Transverse colon (tissue), 4 donors: ENCODE measurements around the gene TTC6. TPM values are rescaled to one million over a fixed set of nuclear protein-coding genes. Genes with fewer than 3 reads are reported as not detected.

Experiments
- DNase-seq: peaks from one replicate; pipeline ENCODE4 v3.0.0-alpha.2; 2019
- H3K27ac ChIP-seq, 4 donors: fragments of 200-600 bp; sonication (generic); 2 replicates each; pipeline ENCODE4 v1.5.1; 2016 to 2018; ENCODE audit warnings: inconsistent platforms in 4 of 4
- H3K27me3 ChIP-seq: fragments of 200-600 bp; sonication (generic); 2 replicates; pipeline ENCODE4 v1.5.1; 2017; ENCODE audit warnings: inconsistent platforms
- H3K36me3 ChIP-seq, 4 donors: fragments of 200-600 bp; sonication (generic); 2 replicates each; pipeline ENCODE4 v1.5.1; 2017 to 2019; ENCODE audit warnings: inconsistent platforms in 4 of 4
- H3K4me1 ChIP-seq, 4 donors: fragments of 200-600 bp; sonication (generic); 2 replicates each; pipeline ENCODE4 v1.5.1; 2017 to 2020; ENCODE audit warnings: inconsistent platforms in 4 of 4
- H3K4me3 ChIP-seq, 4 donors: fragments of 200-600 bp; sonication (generic); 1 replicate in 1 of 4; 2 replicates in 3 of 4; pipeline versions ENCODE4 v1.5.1 to v1.6.1; 2017 to 2019; ENCODE audit warnings: inconsistent platforms in 4 of 4
- H3K9me3 ChIP-seq, 2 donors: fragments of 200-600 bp; sonication (generic); 2 replicates each; pipeline ENCODE4 v1.5.1; 2017 to 2019; ENCODE audit warnings: inconsistent platforms in 2 of 2
- CTCF ChIP-seq, 5 experiments: fragments of 200-600 bp in 3 of 5; fragments of 450-650 bp in 2 of 5; sonication (generic) in 3 of 5; IDR thresholded peaks; 1 replicate in 2 of 5; 2 replicates in 3 of 5; pipeline ENCODE4 v1.5.1; 2016 to 2017; ENCODE audit warnings: antibody characterized with exemption in 5 of 5, inconsistent platforms in 3 of 5, mild to moderate bottlenecking in 2 of 5, moderate library complexity in 1 of 5
- EP300 ChIP-seq: sonication (generic); formaldehyde crosslinking; IDR thresholded peaks from one replicate; pipeline ENCODE4 v1.6.1; 2017; ENCODE audit warnings: antibody characterized with exemption, low read depth
- POLR2A ChIP-seq: fragments of 450-650 bp; IDR thresholded peaks from one replicate; pipeline ENCODE4 v1.6.1; 2016; ENCODE audit warnings: antibody characterized with exemption, mild to moderate bottlenecking, moderate library complexity
- POLR2AphosphoS5 ChIP-seq, 3 donors: sonication (generic); formaldehyde crosslinking; IDR thresholded peaks; one replicate each; pipeline ENCODE4 v1.6.1; 2016; ENCODE audit warnings: antibody characterized with exemption in 3 of 3
- WGBS, 2 donors: methylation state at CpG; one replicate each; pipeline ENCODE4 v1.1.5; 2018; ENCODE audit warnings: low coverage in 1 of 2; 5-methylcytosine and 5-hydroxymethylcytosine counted together
- in situ Hi-C, 4 donors: fragments of 200-750 bp; cut with MboI; loops; one replicate each; pipeline versions ENCODE4 v1.15.0 to v1.15.1; 2017; ENCODE audit warnings: low sequenced_read_pairs in 3 of 4, low pct_ligation_motif_present in 1 of 4, low pct_unique_long_range_greater_than_20kb in 1 of 4
- intact Hi-C: fragments of 100-400 bp; cut with DNase I; formaldehyde crosslinking; loops from one replicate; pipeline ENCODE4 v1.15.1; 2023; ENCODE audit warnings: low total_unique reads
- total RNA-seq, 4 donors: library from RNA; depleted of rRNA; stranded (reverse); fragments of >200 nt; gene quantifications; one replicate each; pipeline ENCODE4 v1.1.0, GENCODE V29; 2016

The TTC6 gene
- total RNA-seq, 4 donors from 2014 or later = 1.5 to 12.5 (median 4.9) TPM

GRCh38 chr14:37584211-37585100, 11.0 kb upstream of the TTC6 start:
- WGBS, 2 donors = 29% methylated on average over 42 of the region's 62 CpGs; no CpG with 5 or more reads in 1 of the 2 donors
- peak; percentile 61 for DNase-seq
- Histone ChIP-seq H3K27ac (peak overlapping the region; percentile 87 to 94 (median 90)), H3K9me3 (no peaks in the 10 kb centered on the region), H3K4me3 (peak overlapping the region in 3 of 4 donors; percentile 42 to 57 (median 45)), H3K36me3 (no peaks in the 10 kb centered on the region), H3K27me3 (peaks cover 70% of the 10 kb centered on the region), H3K4me1 (peaks cover 4 to 37% (median 18%) of the 10 kb centered on the region in 4 donors)
- in situ Hi-C loops = loop anchor here in 1 of 4 donors (10.0 kb wide), 1 partner anchor 340 kb away; no protein-coding TSS in a partner anchor
- intact Hi-C loops = no loop called here
- TF ChIP-seq EP300 = no peak
- TF ChIP-seq POLR2A = peak; percentile 70
- TF ChIP-seq POLR2AphosphoS5 (IDR thresholded peaks at IDR 0.05) = peak in 2 of 3 donors; percentile 73 to 74

GRCh38 chr14:37585101-37585511, 10.3 kb upstream of the TTC6 start:
- 10 to 12% methylated on average over 6 to 23 of the region's 23 CpGs for WGBS, 2 donors
- intact Hi-C loops = no loop called here

GRCh38 chr14:37585971-37586796, 9.2 kb upstream of the TTC6 start:
- H3K36me3 ChIP-seq = no peaks in the 10 kb centered on the region
- H3K27ac ChIP-seq = peak overlapping the region; percentile 87 to 94 (median 90)
- 0 to 9% methylated on average over 3 to 10 of the region's 10 CpGs for WGBS, 2 donors
- peak overlapping the region in 2 of 4 donors; percentile 66 to 68 for H3K4me3 ChIP-seq
- intact Hi-C loops (no loop called here), in situ Hi-C loops (loop anchor here in 1 of 4 donors (10.0 kb wide), 1 partner anchor 341 kb away; no protein-coding TSS in a partner anchor)
- peak in 1 of 3 donors; percentile 28 for TF ChIP-seq POLR2AphosphoS5 (IDR thresholded peaks at IDR 0.05)
- TF ChIP-seq POLR2A = no peak
- H3K4me1 ChIP-seq = peaks cover 4 to 37% (median 18%) of the 10 kb centered on the region in 4 donors
- no peak for DNase-seq
- no peaks in the 10 kb centered on the region for H3K9me3 ChIP-seq
- H3K27me3 ChIP-seq = peaks cover 87% of the 10 kb centered on the region

More at GRCh38 chr14:37585101-37585511, 10.3 kb upstream of the TTC6 start:
- Histone ChIP-seq H3K36me3 (no peaks in the 10 kb centered on the region), H3K4me3 (peak overlapping the region in 3 of 4 donors; percentile 4 to 57 (median 45)), H3K27me3 (peaks cover 77% of the 10 kb centered on the region), H3K9me3 (no peaks in the 10 kb centered on the region), H3K27ac (peak overlapping the region; percentile 87 to 94 (median 90)), H3K4me1 (peaks cover 4 to 37% (median 18%) of the 10 kb centered on the region in 4 donors)
- in situ Hi-C loops = loop anchor here in 1 of 4 donors (10.0 kb wide), 1 partner anchor 340 kb away; no protein-coding TSS in a partner anchor
- no peak for TF ChIP-seq EP300
- peak in 1 of 3 donors; percentile 15 for TF ChIP-seq POLR2AphosphoS5 (IDR thresholded peaks at IDR 0.05)
- TF ChIP-seq POLR2A = peak; percentile 10
- DNase-seq = peak; percentile 41

GRCh38 chr14:37586797-37587130, 8.7 kb upstream of the TTC6 start:
- no peak for TF ChIP-seq EP300
- no peak for TF ChIP-seq POLR2AphosphoS5 (IDR thresholded peaks at IDR 0.05)
- TF ChIP-seq POLR2A = no peak
- no peak for TF ChIP-seq CTCF (IDR thresholded peaks at IDR 0.05)
- H3K4me1 ChIP-seq = peaks cover 4 to 37% (median 18%) of the 10 kb centered on the region in 4 donors
- intact Hi-C loops (no loop called here), in situ Hi-C loops (loop anchor here in 1 of 4 donors (10.0 kb wide), 1 partner anchor 342 kb away; no protein-coding TSS in a partner anchor)
- no peaks in the 10 kb centered on the region for H3K9me3 ChIP-seq
- peak overlapping the region; percentile 87 to 94 (median 90) for H3K27ac ChIP-seq
- 4 to 8% methylated on average over 1 of the region's 1 CpG for WGBS, 2 donors
- H3K4me3 ChIP-seq = peak overlapping the region in 3 of 4 donors; percentile 57 to 68 (median 66)
- H3K36me3 ChIP-seq = no peaks in the 10 kb centered on the region
- DNase-seq = no peak
- peaks cover 93% of the 10 kb centered on the region for H3K27me3 ChIP-seq

- in situ Hi-C loops = loop anchor here in 1 of 4 donors (10.0 kb wide), 1 partner anchor 342 kb away; no protein-coding TSS in a partner anchor
- no peaks in the 10 kb centered on the region for H3K36me3 ChIP-seq
- peak overlapping the region in 3 of 4 donors; percentile 57 to 68 (median 66) for H3K4me3 ChIP-seq
- WGBS, 2 donors = 0 to 6% methylated on average over 4 of the region's 4 CpGs
- H3K27ac ChIP-seq = peak overlapping the region; percentile 87 to 94 (median 90)
- no peak for DNase-seq
- intact Hi-C loops = no loop called here
- peaks cover 4 to 37% (median 18%) of the 10 kb centered on the region in 4 donors for H3K4me1 ChIP-seq
- no peaks in the 10 kb centered on the region for H3K9me3 ChIP-seq
- H3K27me3 ChIP-seq = peaks cover 97% of the 10 kb centered on the region
- TF ChIP-seq CTCF (IDR thresholded peaks at IDR 0.05) (no peak), EP300 (no peak), POLR2A (no peak), POLR2AphosphoS5 (IDR thresholded peaks at IDR 0.05) (no peak)
Observed at GRCh38 chr14:37587131-37587803, 8.2 kb upstream of the TTC6 start.
